NT2/D1 (cell line): ENCODE data around the gene WFIKKN1.

Experiments used
- SUZ12 ChIP-seq: IDR thresholded peaks from 2 replicates; pipeline ENCODE4 v1.6.1; 2011; ENCODE audit not compliant: insufficient read length, insufficient read depth; ENCODE audit errors: extremely low read depth
- YY1 ChIP-seq: IDR thresholded peaks from 2 replicates; pipeline ENCODE4 v1.6.1; 2011; ENCODE audit not compliant: insufficient read length, insufficient read depth
- ZNF274 ChIP-seq: IDR thresholded peaks from 2 replicates; pipeline ENCODE4 v1.6.1; 2011; ENCODE audit warnings: mild to moderate bottlenecking, low read depth, low read length

GRCh38 chr16:676565-676902 is 45.7 kb downstream of the WFIKKN1 start:
- TF ChIP-seq YY1 (no peak), ZNF274 (no peak), SUZ12 (no peak)
